Effector CD8-positive, alpha-beta T cell (primary cell): ENCODE measurements around the gene PCED1B.
"Not testable (repeated sequence)": the region's sequence is repeated elsewhere in the genome, so short reads cannot be mapped to it uniquely, and the experiment has no call there.

Source experiments
- DNase-seq: peaks from one replicate; lab custom pipeline; 2025; lab: John Stamatoyannopoulos, UW

Gene PCED1B

DNA sequence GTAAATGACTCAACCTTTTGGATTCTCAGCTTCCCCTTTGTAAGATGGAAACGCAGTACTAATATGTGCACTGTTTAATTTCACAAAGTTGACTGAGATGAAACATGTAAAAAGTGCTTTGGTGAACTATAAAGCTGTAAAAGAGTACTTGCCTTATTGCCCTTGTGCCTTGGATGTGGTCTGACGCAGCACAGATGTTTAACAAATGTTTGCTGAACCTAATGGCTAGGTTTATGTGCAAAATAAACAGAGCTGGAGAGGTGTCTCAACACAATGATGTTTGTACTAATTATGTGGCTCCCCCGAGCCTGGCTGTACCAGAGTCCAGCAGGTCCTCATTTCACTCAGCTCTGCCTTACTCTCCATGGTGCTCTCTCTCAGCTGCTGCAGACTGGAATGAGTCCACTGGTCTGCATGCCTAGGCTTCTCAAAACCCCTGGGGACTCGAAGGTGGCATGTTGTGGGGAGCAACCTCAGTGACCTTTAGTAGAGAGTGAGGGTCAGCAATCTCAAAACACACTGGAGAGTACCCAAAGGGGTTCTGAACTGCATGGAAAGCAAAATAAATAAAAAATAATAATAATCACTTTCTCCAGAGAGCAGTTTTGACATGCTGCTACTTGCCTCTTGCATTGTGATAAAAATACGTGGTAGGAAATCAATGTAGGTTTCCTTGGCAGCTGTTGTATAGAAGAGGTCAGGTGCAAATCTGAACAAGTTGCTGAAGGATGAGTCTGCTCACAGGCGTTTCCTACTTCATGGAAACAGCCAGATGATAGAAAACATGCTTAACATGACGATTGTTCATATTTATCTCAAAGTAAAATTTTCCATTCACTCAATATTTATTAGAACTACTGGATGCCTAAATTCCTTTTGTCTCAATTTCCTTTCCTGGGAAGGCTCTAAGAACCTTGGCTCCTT is 8.9 kb downstream of the PCED1B start:
- DNase-seq: no peak

DNA sequence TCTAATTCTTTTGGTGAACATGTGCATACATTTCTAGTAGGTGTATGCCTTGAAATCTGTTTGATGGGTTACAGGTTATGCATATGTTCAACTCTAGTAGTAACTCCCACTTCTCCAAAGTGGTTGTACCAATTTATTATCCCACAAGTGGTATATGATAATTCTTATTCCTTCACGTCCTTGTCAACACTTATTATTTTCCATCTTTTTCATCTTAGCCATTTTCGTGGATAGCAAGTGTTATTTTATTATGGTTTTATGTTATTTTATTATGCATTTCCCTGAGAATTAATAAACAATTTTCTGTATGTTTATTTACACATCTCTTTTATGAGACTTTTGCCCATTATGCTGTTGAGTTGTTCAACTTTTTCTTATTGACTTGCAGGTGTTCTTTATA is 11.6 kb downstream of the PCED1B start:
- DNase-seq: no peak

DNA sequence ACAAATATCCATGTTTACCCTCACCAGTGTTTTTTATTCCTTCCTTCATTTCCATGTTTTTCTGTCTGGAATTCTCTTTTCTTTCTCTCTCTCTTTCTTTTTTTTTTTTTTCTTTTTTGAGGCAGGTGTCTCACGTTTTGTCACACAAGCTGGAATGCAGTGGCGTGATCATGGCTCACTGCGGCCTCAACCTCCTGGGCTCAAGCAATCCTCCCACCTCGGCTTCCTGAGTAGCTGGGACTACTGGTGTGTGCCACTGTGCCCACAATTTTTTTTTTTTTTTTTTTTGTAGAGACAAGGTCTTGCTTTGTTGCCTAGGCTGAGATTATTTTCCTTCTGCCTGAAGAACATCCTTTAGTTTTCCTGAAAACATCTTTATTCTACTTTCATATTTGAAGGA is 15.4 kb downstream of the PCED1B start:
- DNase-seq: no peak

DNA sequence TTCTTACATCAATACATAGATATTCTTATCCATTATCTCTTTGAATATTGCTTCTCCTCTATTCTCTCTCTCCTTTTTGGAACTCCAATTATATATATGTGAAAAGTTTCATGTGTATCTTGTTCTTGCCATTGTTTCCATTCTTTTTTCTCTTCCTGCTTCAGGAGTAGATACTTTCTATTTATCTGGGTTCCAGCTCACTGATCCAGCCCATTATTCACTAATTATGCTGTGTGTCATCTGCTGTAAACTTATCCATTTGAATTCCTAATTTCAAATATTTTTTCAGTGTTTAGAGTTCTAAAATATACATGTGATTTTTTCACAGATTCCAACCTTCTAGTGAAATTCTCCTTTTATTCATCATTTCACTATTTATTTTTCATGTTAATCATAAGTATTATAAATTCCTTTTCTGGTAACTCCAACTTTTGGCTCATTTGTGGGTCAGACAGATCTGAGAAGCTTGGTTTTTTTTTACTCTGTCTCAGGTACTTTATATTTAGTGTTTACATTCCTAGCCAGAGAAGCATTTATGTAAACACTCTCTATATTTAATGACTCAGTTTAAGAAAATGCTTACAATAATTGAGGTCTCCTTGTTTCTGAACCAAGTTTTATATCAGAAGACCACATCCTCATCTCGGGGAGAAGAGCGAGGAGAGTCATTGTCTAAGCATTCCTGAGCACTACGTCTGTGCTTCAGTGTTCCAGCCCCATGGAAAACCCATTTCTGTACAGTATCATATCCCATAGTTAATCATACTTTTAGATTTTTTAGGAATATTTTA is 16.2 kb downstream of the PCED1B start:
- no peak for DNase-seq

DNA sequence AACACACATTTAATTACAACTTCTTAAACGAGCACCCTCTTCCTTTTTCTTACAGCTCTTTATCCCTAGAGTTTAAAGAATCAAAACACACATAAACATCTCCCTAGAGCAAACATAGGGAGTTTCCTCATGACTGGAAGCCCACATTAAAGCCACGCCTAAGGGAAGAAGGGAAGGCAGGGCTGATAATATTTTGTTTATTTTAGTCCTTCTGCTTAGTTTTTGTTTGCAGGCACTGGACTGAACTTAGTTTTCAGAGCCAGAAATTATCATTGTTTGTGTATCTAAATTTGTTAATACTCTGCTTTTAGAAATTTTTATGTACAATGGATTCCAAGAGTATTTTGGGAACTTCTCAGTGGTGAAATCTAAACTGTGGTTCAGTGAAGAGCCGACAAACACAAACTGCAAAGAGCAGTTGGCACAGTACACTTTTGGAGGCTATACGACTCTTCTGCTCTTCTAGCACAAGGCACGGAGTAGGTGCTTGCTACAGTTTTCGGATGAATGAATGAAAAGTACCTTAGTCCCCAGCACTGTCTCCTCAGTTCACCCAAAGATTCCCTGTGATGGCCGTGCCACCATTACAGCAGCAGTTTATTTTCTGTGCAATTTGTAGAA is 18.0 kb downstream of the PCED1B start:
- DNase-seq: no peak

DNA sequence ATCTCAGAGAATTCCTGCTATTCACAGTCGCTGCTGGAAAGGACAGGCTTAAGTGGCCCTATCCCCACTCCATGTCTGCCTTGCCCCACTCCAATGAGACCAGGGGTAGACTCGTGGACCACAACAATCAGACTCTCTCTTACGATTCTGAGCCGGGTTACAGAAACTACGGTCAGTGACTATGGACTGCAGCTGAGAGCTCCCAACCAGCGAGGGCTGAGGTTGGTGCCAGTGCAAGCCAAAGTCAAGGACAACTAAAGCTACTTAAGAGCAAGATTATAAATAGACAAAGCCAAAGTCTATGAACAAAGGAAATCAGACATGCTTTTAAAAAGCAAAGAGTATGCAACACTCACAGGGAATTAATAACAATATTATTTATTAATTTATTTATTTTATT is 18.7 kb downstream of the PCED1B start:
- DNase-seq: no peak

DNA sequence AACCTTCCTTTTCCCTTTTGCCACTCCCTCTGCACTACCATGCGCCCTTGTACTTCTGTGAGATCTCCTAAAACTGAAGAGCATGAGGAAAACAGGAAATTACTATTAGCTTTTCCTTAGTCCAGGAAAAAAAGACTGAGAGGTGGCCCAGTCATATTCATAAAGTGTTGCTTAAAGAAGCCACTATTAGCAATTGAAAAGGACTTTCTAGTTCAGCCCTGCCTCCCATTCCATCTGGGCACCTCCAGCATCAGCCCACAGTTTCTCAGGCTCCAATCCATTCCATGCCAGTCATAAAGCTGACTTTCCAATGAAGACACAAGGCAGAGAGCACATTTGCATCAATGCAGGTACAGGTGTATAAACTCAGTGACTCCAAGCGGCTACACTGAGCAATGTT is 20.2 kb downstream of the PCED1B start:
- DNase-seq: no peak

DNA sequence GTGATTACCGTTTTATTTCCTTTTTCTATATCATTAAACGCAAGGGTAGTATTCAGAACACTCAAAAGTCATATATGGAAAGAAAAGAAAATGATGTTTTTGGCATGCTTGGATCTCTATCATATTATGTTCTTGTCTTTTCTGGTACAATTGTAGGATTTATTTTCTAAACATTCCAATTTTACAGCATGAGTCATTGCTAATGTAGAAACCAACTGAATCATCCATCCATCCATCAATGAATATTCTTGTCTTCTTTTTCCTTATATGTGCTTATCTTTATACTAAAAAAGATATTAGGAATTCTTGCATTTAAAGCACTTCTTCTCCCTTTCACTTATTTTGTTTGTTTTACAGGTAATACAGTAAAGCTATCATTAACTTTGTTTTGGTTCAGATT is 20.7 kb downstream of the PCED1B start:
- no peak for DNase-seq

DNA sequence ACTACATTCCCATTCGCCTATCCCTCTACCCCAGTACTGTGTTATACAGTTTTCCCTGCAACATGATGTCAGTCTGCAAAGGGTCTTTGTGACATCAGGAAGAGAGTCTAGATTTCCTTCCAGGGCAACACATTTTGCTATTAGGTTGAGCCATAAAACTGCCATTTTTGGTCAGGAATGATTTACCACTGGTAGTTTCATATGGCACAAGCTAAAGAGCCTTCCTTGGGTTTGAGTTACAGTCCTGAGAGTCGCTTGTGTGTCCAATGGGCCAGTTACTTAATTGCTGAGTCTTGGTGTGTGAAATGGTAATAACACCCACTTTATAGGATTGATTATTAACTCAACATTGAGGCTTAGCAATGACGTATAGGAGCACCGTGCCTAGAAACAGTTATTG is 23.0 kb downstream of the PCED1B start:
- DNase-seq: no peak

DNA sequence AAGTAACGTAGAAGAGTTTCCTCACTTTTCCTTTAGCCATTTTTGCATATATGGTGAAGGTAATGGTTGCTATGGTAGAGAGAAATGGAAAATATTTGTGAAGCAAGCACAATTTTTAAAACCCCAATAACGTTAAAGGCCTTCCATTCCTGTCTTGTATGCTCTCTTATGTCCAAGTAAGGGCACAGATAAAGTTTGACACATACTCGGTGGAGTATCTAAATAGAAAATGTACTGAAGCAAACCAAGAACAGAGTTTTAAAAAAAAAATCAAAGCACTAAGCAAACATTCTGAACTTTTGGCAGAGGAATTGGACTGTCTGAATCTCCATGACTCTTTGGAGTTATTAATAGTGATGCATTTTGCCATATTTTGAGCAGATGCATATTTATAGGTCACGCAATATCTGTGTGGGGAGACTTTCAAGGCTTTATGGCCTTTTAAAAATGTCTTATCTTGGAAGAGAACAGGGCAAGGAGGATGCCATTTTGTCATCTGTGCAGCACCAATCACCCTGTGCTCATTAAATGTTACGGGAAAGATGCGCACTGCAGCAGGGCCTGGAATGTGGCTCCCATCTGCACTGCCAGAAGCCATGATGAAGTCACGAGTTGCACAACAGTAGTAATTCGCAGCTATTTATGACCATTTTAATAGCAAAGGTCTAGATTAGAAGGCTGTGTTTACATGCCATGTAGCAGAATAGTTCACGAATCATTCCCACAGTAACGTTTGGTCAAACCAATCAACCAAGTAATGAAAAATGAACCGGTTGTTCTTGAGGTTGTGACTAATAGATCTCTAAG is 23.6 kb downstream of the PCED1B start:
- no peak for DNase-seq

DNA sequence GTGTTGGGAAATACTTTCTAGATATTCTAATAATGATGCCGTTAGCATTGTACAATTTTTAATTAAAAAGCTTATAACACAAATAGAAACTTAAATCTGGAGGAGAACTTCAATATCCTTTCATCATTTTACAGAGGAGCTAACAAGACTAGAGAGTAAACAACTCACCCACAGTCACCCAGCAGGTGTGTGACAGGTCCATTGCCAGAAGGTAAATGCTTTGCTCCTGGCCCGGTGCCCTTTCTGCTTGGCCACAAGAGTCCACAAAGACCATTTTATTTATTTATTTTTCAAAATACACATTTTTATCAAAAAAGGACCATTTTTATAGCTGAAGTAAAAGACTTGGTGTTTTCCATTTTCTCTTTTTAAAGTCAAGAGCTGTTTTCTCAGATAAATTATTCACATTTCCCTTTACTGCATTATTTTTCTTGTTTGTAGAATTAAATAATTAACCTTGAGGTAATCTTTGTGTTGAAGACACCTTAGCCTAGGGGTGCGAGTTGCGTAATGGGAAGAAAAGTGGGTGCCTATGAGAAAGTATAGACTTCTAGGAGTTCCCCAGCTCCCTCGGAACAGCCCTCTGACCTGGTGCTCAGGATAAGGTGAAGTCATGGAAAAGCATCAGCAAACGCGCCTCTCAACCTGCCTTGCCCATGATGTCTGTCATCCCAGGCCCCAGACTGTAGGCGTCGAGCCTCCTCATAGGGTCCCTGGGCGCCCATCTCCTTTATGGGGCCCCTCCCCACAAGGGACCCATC is 26.7 kb downstream of the PCED1B start:
- no peak for DNase-seq

DNA sequence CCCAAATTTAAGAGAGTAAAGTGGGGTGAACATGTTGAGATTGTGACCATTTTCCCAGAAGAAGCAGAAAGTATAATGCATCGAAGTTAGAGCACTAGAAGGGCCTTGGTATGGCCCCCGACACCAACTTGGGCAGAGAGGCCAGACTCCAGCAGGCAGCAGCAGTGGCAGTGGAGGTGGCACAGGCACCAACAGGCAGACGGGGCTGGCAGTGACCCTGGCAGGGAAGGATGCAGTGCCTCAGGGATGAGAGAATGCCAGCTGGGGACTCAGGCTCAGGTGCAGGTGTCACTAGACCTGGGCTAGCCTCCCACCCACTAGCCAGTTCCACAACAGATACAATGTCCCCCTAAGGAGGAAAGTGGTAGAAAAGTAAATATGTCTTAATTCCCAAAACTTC is 28.0 kb downstream of the PCED1B start:
- no peak for DNase-seq

DNA sequence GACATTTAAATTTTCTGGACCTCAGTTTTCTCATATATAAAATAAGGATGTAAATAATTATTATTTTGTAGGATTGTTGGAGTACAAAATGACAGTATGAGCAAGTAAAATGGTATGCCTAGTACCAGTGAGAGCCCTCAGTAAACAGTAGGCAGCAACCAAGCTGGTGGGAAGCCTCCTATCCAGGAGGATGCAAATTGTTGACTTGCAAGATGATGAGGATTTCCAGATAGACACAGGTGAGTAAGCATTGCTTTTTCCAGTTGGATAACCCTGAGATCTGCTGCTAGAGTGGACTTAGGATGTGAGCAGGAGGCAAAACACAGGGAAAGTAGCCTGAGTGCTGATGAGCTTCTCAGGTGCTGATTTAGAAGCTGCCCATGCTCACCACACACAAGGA is 28.5 kb downstream of the PCED1B start:
- DNase-seq: no peak

DNA sequence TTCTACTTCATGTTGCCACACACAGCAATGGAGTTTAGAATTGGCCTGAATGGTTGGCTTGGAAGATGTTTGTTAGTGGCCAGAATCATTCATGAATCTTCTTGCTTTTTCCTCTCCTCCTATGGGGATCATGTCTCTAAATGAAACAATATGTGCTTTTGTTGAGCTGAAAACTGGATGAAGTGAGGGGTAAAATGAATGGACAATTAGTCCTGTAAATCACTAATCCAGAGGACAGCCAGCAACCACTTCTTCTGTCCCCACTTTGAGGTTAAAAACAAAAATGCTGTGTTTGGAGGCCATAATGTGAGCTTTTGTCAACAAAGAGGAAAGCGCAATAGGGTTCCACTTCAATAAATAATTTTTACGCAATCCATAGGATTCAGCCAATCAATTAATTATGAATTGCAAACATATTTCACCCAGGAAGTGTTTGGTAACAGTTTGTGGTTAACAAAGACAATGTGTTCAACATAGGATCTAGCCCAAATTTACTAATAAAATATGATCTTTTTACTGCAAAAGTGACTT is 30.7 kb downstream of the PCED1B start:
- no peak for DNase-seq

DNA sequence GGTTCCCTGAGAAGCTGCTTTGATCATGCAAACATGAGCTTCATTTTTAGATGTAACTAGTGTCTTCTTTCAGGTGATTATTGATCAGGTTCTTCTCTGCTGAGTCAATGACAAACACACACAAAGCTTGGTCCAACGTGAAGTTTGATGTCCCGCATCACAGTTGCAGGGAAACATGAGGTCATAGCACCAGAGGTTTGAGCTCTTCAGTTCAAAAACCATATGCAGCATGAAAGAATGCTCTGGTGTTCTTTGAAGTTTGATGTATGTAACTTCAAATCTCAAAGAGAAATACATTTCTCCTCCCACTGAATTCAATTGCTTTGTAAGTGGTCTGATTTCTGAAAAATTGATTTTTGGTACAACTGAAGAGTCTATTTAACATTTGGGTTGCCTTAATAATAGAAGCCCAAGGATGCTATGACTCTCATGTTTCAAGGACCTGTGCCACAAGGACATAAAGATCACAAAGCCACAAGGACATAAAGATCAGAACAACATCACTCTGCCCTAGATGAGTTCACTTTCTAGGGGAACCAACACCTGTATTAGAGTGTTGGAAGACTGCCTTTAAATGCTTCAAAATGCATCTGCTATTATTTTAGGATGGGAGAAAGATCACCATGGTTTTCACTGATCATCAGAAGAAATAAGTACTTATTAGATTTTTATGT is 31.4 kb downstream of the PCED1B start:
- no peak for DNase-seq

DNA sequence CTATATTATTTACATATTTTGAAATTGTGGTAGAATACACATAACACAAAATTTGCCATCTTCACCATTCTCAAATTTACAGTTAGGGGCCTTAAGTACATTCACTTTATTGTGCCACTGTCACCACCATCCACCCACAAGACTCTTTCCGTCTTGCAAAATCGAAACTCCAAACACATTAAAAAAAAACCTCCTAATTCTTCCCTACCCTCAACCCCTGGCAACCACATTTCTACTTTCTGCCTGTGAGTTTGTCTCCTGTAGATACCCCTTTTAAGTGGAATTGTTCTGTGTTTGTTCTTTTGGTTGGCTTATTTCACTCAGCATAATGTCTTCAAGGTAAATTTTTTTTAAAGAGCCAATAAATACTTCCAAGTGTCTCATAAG is 32.0 kb downstream of the PCED1B start:
- DNase-seq: no peak

DNA sequence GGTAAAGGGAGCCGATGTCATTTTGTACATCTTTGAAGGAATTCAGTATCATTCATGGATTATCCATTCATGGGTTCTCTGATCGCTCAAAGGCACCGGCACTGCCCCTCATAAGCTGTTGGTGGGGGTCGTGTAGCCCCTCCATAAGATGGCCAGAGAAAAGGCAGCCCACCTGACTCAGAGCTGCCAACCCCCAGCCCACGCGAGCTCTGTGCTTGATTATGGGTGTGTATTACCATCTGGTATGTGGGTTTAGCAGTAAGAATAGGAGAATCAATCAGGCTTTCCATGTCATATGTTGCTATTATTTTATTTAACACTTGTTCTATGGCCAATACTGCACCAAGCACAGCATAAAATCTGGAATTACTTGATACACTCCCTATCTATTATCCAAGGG is 32.4 kb downstream of the PCED1B start:
- DNase-seq: no peak

DNA sequence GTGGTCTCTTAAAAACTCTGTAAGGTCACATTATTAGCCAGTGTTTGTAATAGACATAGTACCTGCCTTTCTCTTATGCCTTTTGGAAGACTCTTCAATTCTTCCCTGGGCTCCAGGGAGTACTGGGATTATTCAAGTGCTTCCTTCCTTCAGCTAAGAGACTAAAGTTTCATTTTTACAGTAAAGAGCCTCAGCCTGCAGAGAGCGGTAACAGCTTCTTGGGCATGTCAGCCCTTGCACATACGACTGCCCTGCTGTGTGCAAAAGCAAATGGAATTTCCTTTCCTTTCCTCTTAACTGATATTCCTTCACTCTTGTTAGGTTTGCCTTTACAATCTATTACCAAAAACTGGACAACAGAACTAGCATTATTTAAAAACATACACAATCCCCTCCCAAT is 33.3 kb downstream of the PCED1B start:
- no peak for DNase-seq

DNA sequence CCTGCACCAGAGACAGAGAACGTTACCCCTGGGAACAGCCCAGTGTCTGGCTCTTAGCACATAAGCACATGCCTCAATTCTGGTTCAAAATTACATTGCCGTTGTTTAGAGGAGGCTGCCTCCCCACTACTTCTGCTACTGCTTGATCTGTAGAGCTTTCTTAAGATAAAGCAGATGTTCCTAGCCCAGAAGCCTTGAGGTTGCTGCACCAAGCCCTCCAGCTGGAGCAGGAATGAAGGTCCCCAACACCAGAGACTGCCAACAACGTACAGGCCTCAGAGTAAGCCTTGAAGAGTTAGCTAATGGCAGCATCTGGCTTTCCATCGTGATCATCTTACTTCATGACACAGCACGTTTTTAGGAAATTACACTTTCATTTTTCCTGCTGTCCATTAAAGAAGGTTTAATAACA is 35.1 kb downstream of the PCED1B start:
- no peak for DNase-seq

DNA sequence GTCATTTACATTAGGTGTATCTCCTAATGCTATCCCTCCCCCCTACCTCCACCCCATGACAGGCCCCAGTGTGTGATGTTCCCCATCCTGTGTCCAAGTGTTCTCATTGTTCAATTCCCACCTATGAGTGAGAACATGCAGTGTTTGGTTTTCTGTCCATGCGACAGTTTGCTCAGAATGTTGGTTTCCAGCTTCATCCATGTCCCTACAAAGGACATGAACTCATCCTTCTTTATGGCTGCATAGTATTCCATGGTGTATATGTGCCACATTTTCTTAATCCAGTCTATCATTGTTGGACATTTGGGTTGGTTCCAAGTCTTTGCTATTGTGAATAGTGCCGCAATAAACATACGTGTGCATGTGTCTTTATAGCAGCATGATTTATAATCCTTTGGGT is 37.9 kb downstream of the PCED1B start:
- DNase-seq: not testable (repeated sequence)
